HG02610 (cell line): ENCODE data around the gene DGKG.

ENCODE experiments used
- ATAC-seq: cut with Tn5 transposase; IDR thresholded peaks from one replicate; pipeline ENCODE4 v1.9.1; 2021; ENCODE audit warnings: mild to moderate bottlenecking, moderate library complexity; ENCODE audit not compliant: unreplicated experiment

The DGKG gene

DNA sequence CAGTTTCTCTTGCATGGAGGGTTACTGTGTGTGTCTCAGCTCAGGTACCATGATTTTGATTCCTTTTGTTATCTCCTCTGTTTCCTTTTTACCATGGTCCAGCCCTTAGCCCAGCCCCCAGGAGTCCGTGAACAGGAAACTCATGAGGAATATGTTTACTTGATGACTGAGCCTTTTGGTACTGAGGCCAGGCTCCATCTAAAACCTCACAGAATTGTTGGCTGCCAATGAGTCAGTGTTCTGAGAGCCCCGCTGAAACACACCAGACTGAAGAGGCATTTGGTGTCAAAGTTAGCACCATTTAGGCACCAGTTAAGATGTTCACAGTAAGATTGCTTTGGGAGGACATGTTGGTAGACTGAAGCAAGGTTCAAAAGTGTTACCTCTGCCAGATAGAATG is 80.9 kb downstream of the DGKG start:
- no peak for ATAC-seq

GRCh38 chr3:186280737-186281136 is 81.3 kb downstream of the DGKG start:
- no peak for ATAC-seq

DNA sequence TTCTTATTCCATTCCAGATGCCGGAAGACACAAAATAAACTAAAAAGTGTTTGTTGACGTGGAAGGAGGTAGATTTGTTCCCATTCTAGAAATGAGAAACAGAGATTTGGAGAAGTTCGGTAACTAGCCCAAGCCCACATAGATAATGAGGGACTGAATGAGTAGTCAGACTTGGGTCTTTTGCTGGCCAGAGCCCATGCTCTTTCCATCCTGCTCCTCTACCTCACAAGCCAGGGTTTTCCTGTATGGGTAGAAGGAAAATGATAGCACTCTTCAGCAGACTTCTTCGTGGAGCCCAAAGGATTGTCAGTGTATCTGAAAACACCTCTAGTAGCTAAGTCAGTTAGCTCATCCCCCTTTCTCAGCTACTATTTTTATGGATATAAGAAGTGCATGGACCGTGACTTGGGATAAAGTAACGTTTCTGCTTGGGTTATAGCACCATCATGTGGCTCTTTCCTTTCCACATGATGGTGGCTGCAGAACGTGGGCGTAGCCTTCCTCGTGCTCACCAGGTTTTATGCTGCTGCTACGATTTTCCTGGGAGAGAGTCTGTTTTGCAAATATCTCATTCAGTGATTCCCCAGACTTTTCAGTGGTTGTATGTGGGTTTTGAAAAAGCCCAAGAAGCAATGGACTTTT is 84.6 kb downstream of the DGKG start:
- no peak for ATAC-seq

- no peak for ATAC-seq
These were observed 86.6 kb downstream of the DGKG start for GRCh38 chr3:186275436-186275835.

GRCh38 chr3:186273586-186273985 is 88.4 kb downstream of the DGKG start:
- ATAC-seq, result no peak

GRCh38 chr3:186270701-186271100 is 91.3 kb downstream of the DGKG start:
- no peak for ATAC-seq

DNA sequence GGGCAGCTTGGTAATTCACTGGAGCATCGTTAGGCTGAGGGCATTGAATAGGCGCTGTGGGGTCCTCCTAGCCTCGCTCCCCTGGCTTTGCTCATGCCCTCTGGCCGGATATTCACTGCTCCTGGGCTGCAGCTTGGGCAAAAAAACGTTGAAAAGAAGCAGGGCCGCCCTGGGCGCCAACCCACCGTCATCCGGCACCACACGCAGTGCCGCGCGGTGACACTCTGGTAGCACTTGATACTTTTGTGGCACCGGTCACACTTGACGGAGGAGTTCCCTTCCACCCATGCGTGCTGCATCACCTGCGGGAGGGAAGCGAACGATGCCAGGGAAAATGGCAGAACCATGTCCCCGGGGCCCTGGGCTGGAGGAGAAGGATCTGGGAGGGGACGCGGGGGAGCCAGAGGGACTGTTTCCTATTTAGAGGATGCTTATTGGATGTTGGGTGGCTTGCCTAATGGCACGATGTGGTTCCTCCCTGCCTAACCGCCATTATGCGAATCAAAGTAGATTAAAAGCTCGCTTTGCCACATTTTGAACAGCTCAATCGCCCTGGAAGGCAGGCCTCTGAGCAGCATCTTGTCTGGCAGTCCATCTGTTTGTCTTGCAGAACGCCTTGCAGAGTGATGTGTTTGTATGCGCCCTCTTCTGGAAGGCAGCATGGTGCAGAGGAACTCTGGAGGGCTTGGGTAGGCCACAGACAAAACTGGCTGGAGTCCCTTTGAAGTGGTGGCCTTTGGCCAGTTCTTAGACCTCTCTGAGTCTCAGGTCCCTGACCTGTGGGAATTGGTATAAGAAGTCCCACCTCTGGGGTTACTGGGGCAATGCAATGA is 93.2 kb downstream of the DGKG start:
- no peak for ATAC-seq

DNA sequence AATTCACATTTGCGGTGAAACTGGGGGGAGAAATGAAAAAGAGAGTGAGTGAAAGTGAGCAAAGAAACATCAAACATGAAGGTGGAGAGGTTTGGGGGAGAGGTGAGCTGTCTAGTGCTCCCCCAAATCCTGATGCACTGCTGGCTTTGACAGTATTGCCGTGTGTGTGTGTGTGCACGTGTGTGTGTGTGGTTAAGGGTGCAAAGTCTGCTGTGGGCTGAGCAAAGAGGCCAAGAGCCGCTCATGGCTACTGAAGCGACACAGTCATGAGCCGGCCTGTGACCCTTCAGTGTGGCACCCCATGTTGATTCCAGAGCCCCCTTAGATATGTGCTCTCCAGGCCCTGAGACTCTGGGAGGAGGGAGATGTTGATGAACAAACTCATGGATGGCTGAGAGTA is 94.3 kb downstream of the DGKG start:
- ATAC-seq, result no peak

- ATAC-seq, result no peak
These were observed 97.2 kb downstream of the DGKG start for GRCh38 chr3:186264608-186265400.

DNA sequence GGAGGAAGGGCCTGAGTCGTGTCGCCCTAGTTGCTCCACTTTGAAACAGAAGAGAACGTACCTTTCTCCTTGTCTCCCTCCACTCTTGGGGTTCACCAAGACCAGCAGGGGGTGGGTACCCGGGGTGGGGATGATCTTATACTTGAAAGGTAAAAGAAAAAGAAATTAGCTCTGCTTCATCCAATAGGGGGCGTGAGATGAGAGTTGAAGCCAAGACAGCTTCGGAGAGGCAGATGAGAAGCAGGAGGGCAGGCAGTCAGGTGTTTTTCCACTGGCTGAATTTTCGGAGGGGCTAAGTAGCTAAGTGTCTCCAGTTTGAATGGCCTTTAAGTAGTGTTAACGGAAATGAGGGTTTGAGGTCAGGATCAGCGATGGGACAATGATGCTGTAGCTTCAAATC is 100.4 kb downstream of the DGKG start:
- ATAC-seq, result no peak

DNA sequence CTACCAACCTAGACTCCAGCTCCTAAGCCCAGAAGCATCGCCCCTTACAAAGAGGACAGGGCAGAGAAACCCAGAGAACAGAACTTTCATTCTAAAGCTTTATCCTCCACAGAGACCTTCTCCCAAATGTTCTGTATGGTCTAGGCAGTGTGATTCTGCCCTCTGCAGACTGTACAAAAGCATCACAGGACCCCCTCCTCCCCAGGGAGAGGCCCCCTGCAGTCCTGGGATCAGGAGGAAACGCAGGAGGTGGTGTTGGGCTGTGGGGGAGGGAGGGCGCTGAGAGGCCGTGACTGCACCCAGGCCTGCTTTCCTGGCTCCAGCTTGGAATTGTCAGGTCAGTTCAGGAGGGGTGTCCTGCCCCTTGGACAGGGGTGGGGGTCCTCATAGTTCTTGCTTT is 101.3 kb downstream of the DGKG start:
- no peak for ATAC-seq

DNA sequence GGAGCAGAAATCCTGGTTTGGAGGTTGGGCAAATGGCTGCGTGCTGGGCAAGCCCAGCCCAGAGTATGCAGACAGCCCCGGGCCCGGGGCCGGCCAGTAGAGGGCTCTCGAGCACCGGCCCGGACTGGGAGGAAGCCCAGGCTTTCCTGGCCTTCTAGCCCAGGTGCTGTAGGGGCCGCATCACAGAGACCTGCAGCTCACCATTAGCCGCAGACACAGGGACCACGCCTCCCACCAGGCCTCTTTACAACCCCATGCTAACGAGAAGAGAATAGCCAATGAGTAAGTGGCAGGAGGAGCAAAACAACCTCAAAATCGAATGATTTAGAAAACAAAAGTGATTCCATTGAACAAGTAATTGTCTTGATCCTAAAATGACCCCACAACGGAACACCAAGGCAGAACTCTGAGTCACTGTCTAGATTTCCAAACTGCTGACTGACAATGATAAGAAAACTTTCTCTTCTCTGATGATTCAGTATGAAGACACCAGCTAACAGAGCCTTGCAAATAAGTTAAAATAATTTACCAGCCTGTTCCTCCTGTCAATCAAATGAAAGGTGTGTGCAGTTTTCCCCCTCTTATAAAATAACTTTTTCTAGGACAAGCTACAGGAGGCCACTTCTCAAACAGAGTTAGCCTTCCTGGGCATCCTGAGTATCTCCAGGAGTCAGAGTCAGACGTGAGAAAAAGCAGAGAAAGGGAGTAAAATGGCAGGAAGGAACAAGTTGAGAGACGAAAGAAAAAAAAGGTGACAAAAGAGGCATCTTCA is 102.2 kb downstream of the DGKG start:
- peak; percentile 55 for ATAC-seq

- no peak for ATAC-seq
These were observed 103.1 kb downstream of the DGKG start for GRCh38 chr3:186258968-186259367.

DNA sequence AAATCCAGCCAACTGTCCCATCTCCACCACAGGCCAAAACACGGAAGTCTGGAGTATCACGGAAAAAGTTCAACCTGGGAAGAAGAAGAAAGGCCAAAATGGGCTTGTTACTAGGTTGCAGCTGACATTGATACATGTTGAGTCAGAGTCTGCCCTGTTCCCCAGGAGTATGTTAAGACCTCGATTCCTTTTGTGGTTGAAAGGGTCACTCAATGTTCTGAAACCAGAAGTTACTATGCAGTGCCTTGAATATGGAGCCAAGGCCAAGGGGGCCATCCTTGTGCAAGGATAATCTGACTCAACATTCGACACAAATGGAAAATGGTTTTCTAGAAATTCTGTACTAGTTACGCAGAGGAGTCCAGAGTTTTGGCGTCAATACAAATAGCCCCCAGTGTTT is 104.2 kb downstream of the DGKG start:
- ATAC-seq, result no peak

DNA sequence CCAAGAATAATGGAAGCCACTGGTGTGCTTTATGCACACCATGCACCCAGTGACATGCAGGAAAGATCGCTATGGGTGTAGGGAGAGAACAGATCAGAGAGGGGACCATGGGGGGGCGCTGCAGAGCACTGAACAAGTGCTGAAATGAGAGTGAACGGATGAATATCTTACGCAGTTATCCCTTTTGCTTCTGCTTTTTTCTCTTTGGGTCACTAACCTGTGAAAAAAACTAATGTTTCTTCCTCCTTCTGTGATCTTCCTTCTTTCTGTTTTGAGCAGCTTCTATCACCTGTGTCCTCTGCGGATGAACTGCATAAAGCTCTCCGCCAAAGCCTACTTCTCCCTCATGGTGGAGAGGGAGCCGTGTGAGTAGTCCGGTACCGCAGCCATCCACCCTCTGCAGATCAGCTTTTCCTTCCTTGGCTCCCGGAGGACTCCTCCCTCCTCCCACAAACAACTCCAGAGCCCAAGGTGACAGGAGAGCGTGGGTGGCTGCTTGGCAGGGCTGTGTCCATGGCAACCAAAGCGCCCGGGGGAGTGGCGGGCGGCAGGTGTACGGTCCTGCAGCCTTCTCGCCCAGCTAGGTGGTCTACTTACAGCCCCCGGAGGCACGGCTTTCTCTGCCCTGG is 106.2 kb downstream of the DGKG start:
- ATAC-seq, result no peak

- peak; percentile 76 for ATAC-seq
These were observed 107.1 kb downstream of the DGKG start for GRCh38 chr3:186254676-186255650.

- ATAC-seq, result no peak
These were observed 110.0 kb downstream of the DGKG start for GRCh38 chr3:186251948-186252619.

DNA sequence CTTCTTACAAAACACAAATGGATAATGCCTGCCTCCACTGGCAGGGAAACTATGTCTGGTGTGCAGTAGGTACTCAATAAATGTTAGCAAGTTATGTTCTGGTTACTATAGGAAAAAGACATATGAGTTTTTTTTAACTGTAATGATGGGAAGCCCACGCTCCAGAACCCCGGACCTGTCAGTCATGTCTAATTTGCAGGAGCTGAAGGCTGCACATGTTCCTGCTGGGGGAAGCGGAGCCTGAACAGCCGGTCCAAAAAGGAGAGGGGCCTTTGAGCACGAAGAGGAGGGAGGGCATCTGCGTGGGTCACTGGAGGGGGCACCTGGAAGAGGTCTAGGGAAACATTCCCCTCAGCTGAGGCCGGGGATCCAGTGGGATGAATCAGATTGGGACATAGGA is 113.2 kb downstream of the DGKG start:
- no peak for ATAC-seq
